Adrenal gland (tissue), 12 donors: Measurements from ENCODE around the gene AGBL3. TPM values are rescaled to one million over a fixed set of nuclear protein-coding genes. Genes with fewer than 3 reads are reported as not detected.

Source experiments
- DNase-seq, 7 donors: peaks; one replicate each; pipeline ENCODE4 v3.0.0-alpha.2; 2019 to 2020
- H3K27ac ChIP-seq, 5 donors: fragments of 200-600 bp; sonication (generic) in 4 of 5; 1 replicate in 3 of 5; 2 replicates in 2 of 5; pipeline versions ENCODE4 v1.5.1 to v1.8.0; 2016 to 2020; ENCODE audit warnings: mild to moderate bottlenecking in 1 of 5
- H3K27me3 ChIP-seq: fragments of 200-600 bp; 2 replicates; pipeline ENCODE4 v1.8.0; 2021
- H3K36me3 ChIP-seq, 2 donors: fragments of 200-600 bp; replicated peaks in 1 of 2; 1 replicate in 1 of 2; 2 replicates in 1 of 2; pipeline versions ENCODE4 v1.5.1 to v1.8.0; 2018 to 2022
- H3K4me1 ChIP-seq, 2 donors: fragments of 200-600 bp; replicated peaks in 1 of 2; 1 replicate in 1 of 2; 2 replicates in 1 of 2; pipeline versions ENCODE4 v1.5.1 to v1.8.0; 2018 to 2021
- H3K4me3 ChIP-seq, 4 donors: fragments of 200-600 bp; sonication (generic) in 3 of 4; one replicate each; pipeline ENCODE4 v1.5.1; 2016 to 2018
- H3K9me3 ChIP-seq, 3 donors: fragments of 200-600 bp; sonication (generic) in 1 of 3; replicated peaks in 1 of 3; 1 replicate in 2 of 3; 2 replicates in 1 of 3; pipeline versions ENCODE4 v1.5.1 to v1.8.0; 2016 to 2021
- POLR2A ChIP-seq, 2 donors: fragments of 450-650 bp; IDR thresholded peaks; one replicate each; pipeline ENCODE4 v1.6.1; 2017; ENCODE audit warnings: antibody characterized with exemption in 2 of 2, mild to moderate bottlenecking in 2 of 2, moderate library complexity in 1 of 2
- WGBS, 4 donors: extraction: QIAGEN DNeasy Blood & Tissue Kit in 2 of 4; methylation state at CpG; one replicate each; pipeline versions ENCODE4 v1.1.5 to v1.1.7; 2013 to 2017; 5-methylcytosine and 5-hydroxymethylcytosine counted together
- intact Hi-C, 2 donors: fragments of 100-400 bp; cut with DNase I; formaldehyde crosslinking; loops; one replicate each; pipeline versions ENCODE4 v1.14.1 to v1.15.0; 2022 to 2023
- polyA plus RNA-seq, 3 donors: library from polyadenylated mRNA; stranded (reverse); fragments of 200-250 nt in 2 of 3; fragments of 350-450 nt in 1 of 3; fragmentation: Illumina TruSeq in 1 of 3; extraction: RNeasy Lipid Tissue Mini Kit (QIAGEN cat#74804) in 1 of 3; gene quantifications; one replicate each; pipeline ENCODE4 v1.2.3, GENCODE V29; 2013 to 2014
- total RNA-seq, 9 donors: library from RNA; depleted of rRNA in 4 of 9; stranded (reverse); fragments of >200 nt in 4 of 9; fragments of 120-200 nt in 1 of 9; fragmentation: NEBNext Ultra II Directional in 1 of 9; extraction: Animal tissue kit (Norgen Biotek cat#: 25700) in 1 of 9; gene quantifications; one replicate each; pipeline versions ENCODE4 v1.1.0 to v1.2.4, GENCODE V29; 2013 to 2023
- TF ChIP-seq, protein P1 (sequence below), 6 experiments: fragments of 450-650 bp in 4 of 6; fragments of 200-600 bp in 2 of 6; sonication (generic) in 1 of 6; IDR thresholded peaks; 1 replicate in 5 of 6; 2 replicates in 1 of 6; pipeline versions ENCODE4 v1.5.1 to v1.8.0; 2016 to 2021; ENCODE audit warnings: antibody characterized with exemption in 6 of 6, mild to moderate bottlenecking in 2 of 6, moderate library complexity in 1 of 6
- donor health status: healthy with polysubstance abuse.
- donor health status: Bipolar disorder and iron deficiency.
- donor health status: DM: yes; HTN: yes; CAD: no.
- donor health status: DM: no; HTN: no; CAD: no.
- donor health status: DM: no; HTN: no; CAD: no.
- donor health status: DM: yes; HTN: yes; CAD: no.

The AGBL3 gene
- total and polyA plus RNA-seq, 12 donors, result 0.28 to 7.3 (median 1.9) TPM

DNA sequence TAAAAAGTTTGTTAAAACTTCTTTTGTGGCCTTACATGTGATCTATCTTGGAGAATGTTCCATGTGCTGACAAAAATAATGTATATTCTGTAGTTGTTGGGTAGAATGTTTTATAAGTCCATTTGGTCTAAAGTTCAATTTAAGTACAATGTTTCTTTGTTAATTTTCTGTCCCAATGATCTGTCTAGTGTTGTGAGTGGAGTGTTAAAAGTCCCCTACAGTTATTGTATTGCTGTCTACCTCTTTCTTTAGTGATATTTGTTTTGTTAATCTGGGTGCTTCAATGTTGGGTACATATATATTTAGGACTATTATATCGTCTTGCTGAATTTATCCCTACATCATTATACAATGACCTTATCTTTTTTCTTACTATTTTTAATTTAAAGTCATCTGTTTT, 168.4 kb downstream of the AGBL3 start:
- H3K4me3 ChIP-seq, result no peak overlapping the region
- intact Hi-C loops, result no loop called here
- H3K36me3 ChIP-seq, result no peaks in the 10 kb centered on the region
- DNase-seq, result no peak
- H3K9me3 ChIP-seq, result peaks cover 0 to 10% (median 0%) of the 10 kb centered on the region in 3 donors
- H3K27ac ChIP-seq, result no peak overlapping the region
- no peaks in the 10 kb centered on the region for H3K27me3 ChIP-seq
- TF ChIP-seq, protein P1, sequence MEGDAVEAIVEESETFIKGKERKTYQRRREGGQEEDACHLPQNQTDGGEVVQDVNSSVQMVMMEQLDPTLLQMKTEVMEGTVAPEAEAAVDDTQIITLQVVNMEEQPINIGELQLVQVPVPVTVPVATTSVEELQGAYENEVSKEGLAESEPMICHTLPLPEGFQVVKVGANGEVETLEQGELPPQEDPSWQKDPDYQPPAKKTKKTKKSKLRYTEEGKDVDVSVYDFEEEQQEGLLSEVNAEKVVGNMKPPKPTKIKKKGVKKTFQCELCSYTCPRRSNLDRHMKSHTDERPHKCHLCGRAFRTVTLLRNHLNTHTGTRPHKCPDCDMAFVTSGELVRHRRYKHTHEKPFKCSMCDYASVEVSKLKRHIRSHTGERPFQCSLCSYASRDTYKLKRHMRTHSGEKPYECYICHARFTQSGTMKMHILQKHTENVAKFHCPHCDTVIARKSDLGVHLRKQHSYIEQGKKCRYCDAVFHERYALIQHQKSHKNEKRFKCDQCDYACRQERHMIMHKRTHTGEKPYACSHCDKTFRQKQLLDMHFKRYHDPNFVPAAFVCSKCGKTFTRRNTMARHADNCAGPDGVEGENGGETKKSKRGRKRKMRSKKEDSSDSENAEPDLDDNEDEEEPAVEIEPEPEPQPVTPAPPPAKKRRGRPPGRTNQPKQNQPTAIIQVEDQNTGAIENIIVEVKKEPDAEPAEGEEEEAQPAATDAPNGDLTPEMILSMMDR (IDR thresholded peaks at IDR 0.05), result no peak
- no peak for TF ChIP-seq POLR2A (IDR thresholded peaks at IDR 0.05)
- 94 to 97% (median 95%) methylated on average over 1 of the region's 1 CpG for WGBS, 4 donors
- peaks cover 12 to 32% of the 10 kb centered on the region in 2 donors for H3K4me1 ChIP-seq

DNA sequence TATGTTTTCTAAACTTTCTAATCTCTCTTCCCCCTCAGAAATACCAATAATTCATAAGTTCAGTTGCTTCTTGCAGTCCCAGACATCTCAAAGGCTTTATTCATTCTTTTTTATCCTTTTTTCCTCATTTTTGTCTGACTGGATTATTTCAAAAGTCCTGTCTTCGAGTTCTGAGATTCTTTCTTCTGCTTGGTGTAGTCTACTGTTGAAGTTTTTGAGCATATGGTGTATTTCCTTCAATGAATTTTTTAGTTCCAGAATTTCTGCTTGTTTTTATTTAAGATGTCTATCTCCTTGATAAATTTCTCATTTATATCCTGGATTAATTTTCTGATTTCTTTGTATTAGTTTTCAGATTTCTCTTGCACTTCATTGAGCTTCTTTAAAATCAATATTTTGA, 170.0 kb downstream of the AGBL3 start:
- no peak overlapping the region for H3K4me3 ChIP-seq
- H3K4me1 ChIP-seq, result peaks cover 23 to 33% of the 10 kb centered on the region in 2 donors
- no peaks in the 10 kb centered on the region for H3K36me3 ChIP-seq
- no peaks in the 10 kb centered on the region for H3K27me3 ChIP-seq
- TF ChIP-seq, protein P1 (IDR thresholded peaks at IDR 0.05), result no peak
- TF ChIP-seq POLR2A (IDR thresholded peaks at IDR 0.05), result no peak
- intact Hi-C loops, result no loop called here
- no peak overlapping the region for H3K27ac ChIP-seq
- WGBS, 4 donors, result 81 to 94% (median 92%) methylated on average over 1 of the region's 1 CpG
- peaks cover 0 to 10% (median 0%) of the 10 kb centered on the region in 3 donors for H3K9me3 ChIP-seq
- DNase-seq, result no peak

DNA sequence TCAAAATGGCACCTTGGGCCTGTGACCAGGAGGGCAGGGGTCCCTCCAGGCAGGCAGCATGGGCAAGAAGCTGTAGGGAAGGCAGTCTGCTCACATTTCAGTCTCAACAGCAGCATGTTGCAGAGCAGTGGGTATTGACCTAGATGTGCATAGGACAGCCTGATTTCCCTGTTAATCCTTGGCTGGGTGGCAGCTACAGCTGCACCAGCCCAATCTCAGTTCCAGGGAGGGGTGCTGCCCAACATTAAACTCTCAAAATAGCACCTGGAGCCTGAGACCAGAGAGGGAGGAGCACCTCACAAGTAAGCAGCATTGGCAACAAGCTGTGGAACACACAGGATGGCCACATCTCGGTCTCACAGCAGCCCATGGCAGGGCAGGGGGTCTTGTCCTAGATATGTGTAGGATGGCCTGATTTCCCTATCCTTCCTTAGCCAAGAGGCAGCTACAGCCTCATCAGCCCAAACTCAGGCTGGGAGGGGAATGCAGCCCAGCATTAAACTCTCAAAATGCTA, 171.9 kb downstream of the AGBL3 start:
- TF ChIP-seq, protein P1 (IDR thresholded peaks at IDR 0.05), result no peak
- TF ChIP-seq POLR2A (IDR thresholded peaks at IDR 0.05), result no peak
- DNase-seq, result no peak
- H3K27ac ChIP-seq, result peak overlapping the region in 2 of 5 donors; percentile 61 to 80
- peaks cover 0 to 10% (median 0%) of the 10 kb centered on the region in 3 donors for H3K9me3 ChIP-seq
- no peak overlapping the region for H3K4me3 ChIP-seq
- H3K27me3 ChIP-seq, result no peaks in the 10 kb centered on the region
- peaks cover 23 to 36% of the 10 kb centered on the region in 2 donors for H3K4me1 ChIP-seq
- intact Hi-C loops, result no loop called here
- 100% methylated on average over 1 of the region's 1 CpG; no CpG with 5 or more reads in 2 of the 4 donors for WGBS, 4 donors
- H3K36me3 ChIP-seq, result no peaks in the 10 kb centered on the region

DNA sequence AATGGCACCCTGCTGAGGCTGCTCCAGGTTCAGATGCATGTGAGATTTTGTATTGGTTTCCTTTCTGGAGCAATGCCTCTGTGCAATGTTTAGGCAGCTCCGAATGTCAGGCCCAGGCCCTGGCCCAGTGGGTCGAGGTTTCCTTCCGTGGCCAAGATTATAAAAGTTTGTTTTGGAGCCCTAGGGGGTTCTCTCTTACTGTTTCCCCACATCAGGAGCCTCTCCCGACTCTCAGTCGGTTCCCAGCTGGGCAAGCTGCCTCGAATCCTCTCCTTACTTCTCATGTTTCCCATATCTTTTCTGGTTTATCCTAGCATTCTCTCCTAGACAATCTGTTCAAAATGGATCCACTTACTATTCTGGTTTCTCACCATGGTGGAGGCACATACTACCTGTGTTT, 172.6 kb downstream of the AGBL3 start:
- Histone ChIP-seq H3K27ac (peak overlapping the region in 3 of 5 donors; percentile 61 to 80 (median 77)), H3K4me3 (no peak overlapping the region), H3K27me3 (no peaks in the 10 kb centered on the region), H3K9me3 (peaks cover 0 to 10% (median 0%) of the 10 kb centered on the region in 3 donors), H3K36me3 (no peaks in the 10 kb centered on the region), H3K4me1 (peaks cover 23 to 36% of the 10 kb centered on the region in 2 donors)
- intact Hi-C loops, result no loop called here
- 75 to 79% (median 76%) methylated on average over 6 of the region's 6 CpGs for WGBS, 4 donors
- no peak for DNase-seq
- TF ChIP-seq, protein P1 (IDR thresholded peaks at IDR 0.05), result no peak
- TF ChIP-seq POLR2A (IDR thresholded peaks at IDR 0.05), result no peak
